ENCODE measurements around the gene JARID2. TPM values are rescaled to one million over a fixed set of nuclear protein-coding genes. Genes with fewer than 3 reads are reported as not detected.

The JARID2 gene
- total RNA-seq, 1 experiment from 2014 or later: 23.6 TPM

DNA sequence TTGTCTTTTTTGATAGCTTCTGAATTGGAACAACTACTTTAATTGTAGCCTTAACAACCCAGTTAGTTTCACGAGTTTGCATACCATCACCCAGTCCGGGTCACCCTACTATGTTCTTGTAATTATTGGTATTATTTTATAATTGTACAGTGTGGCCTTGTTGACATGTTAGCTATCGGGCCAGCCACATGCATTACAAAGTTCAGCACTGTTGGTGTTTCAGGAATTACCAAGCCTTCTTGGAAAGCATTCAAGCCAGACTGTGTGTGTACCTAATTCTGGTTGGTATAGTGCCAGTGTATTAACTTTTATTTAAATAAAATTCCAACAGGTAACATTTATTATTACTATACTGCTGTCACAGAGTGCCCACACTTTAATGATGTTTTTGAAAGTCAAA is 150.9 kb downstream of the JARID2 start:
- Histone ChIP-seq H3K4me3 (replicated peaks in 1 of 2; ENCODE audit: low read depth in 1 of 2, low read length in 2 of 2) (no peak overlapping the region), H3K27ac (ENCODE audit: low read depth, low read length) (no peak overlapping the region), H3K27me3 (ENCODE audit: insufficient read depth, low read length) (no peaks in the 10 kb centered on the region), H3K4me2 (ENCODE audit: low read length) (no peak overlapping the region), H3K4me1 (ENCODE audit: control insufficient read depth in 1 of 2, insufficient read depth in 2 of 2, low read length in 2 of 2) (peaks cover 12 to 15% of the 10 kb centered on the region in 2 experiments), H3K9me2 (ENCODE audit: insufficient read depth) (no peaks in the 10 kb centered on the region), H3K79me2 (ENCODE audit: insufficient read depth, low read length) (peaks cover 52% of the 10 kb centered on the region), H3K9ac (ENCODE audit: low read length) (no peak overlapping the region), H3K9me3 (ENCODE audit: control insufficient read depth in 1 of 2, insufficient read depth in 1 of 2, low read depth in 1 of 2, low read length in 2 of 2) (no peaks in the 10 kb centered on the region), H2AFZ (ENCODE audit: low read depth, low read length, poor library complexity, severe bottlenecking) (no peak overlapping the region), H4K20me1 (ENCODE audit: insufficient read depth) (no peaks in the 10 kb centered on the region), H3K36me3 (ENCODE audit: control insufficient read depth in 1 of 2, insufficient read depth in 2 of 2, low read length in 2 of 2) (no peaks in the 10 kb centered on the region)
- CTCF ChIA-PET: no interaction called here
- POLR2A ChIA-PET: no interaction called here
- intact Hi-C loops (cut with micrococcal nuclease): loop anchor here (10.0 kb wide), 1 partner anchor 1182 kb away; no protein-coding TSS in a partner anchor
- DNase-seq (ENCODE audit: low read depth, low spot score): no peak
- no peak for TF ChIP-seq REST (IDR thresholded peaks at IDR 0.05; ENCODE audit: low read depth)
- TF ChIP-seq SP1 (IDR thresholded peaks at IDR 0.05; ENCODE audit: low read depth): no peak
- TF ChIP-seq EZH2 (IDR thresholded peaks at IDR 0.05): no peak
- TF ChIP-seq POLR2AphosphoS5 (IDR thresholded peaks at IDR 0.05; ENCODE audit: low read depth, low read length): no peak
- TF ChIP-seq TCF7L2 (IDR thresholded peaks at IDR 0.05; ENCODE audit: borderline replicate concordance, extremely low read depth, insufficient read depth, insufficient read length): no peak
- TF ChIP-seq, protein P1, sequence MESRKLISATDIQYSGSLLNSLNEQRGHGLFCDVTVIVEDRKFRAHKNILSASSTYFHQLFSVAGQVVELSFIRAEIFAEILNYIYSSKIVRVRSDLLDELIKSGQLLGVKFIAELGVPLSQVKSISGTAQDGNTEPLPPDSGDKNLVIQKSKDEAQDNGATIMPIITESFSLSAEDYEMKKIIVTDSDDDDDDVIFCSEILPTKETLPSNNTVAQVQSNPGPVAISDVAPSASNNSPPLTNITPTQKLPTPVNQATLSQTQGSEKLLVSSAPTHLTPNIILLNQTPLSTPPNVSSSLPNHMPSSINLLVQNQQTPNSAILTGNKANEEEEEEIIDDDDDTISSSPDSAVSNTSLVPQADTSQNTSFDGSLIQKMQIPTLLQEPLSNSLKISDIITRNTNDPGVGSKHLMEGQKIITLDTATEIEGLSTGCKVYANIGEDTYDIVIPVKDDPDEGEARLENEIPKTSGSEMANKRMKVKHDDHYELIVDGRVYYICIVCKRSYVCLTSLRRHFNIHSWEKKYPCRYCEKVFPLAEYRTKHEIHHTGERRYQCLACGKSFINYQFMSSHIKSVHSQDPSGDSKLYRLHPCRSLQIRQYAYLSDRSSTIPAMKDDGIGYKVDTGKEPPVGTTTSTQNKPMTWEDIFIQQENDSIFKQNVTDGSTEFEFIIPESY (IDR thresholded peaks at IDR 0.05; ENCODE audit: extremely low read depth, insufficient replicate concordance, low read length): no peak
- no peak for TF ChIP-seq CTCF (IDR thresholded peaks at IDR 0.05 in 2 of 3, conservative IDR thresholded peaks at IDR 0.05 in 1 of 3; ENCODE audit: borderline replicate concordance in 1 of 3, insufficient read depth in 1 of 3, low read depth in 2 of 3, low read length in 2 of 3)
- TF ChIP-seq MAX (IDR thresholded peaks at IDR 0.05): no peak
- TF ChIP-seq ELF1 (IDR thresholded peaks at IDR 0.05; ENCODE audit: borderline replicate concordance, low read depth): no peak
- no peak for TF ChIP-seq EZH2phosphoT487 (IDR thresholded peaks at IDR 0.05; ENCODE audit: borderline replicate concordance)
- no peak for TF ChIP-seq RAD21 (IDR thresholded peaks at IDR 0.05; ENCODE audit: low read depth)
- no peak for TF ChIP-seq ZFX (IDR thresholded peaks at IDR 0.05)
- TF ChIP-seq ATF3 (IDR thresholded peaks at IDR 0.05): no peak
- TF ChIP-seq SRF (IDR thresholded peaks at IDR 0.05; ENCODE audit: low read depth): no peak
- TF ChIP-seq CEBPB (IDR thresholded peaks at IDR 0.05; ENCODE audit: low read depth): no peak
- no peak for TF ChIP-seq CBX3 (IDR thresholded peaks at IDR 0.05; ENCODE audit: low read depth)
- TF ChIP-seq EGR1 (IDR thresholded peaks at IDR 0.05; ENCODE audit: low read depth): no peak
- no peak for TF ChIP-seq YY1 (IDR thresholded peaks at IDR 0.05; ENCODE audit: extremely low read depth, insufficient replicate concordance, low read depth, low read length)
- RAD21 ChIA-PET (ENCODE audit: low non-redundant PET in 1 of 2, low total read pairs in 2 of 2, uncharacterized antibody in 2 of 2, unreplicated experiment in 2 of 2): no interaction called here
- no TSS peak for BruUV-seq (replicated peaks)
- no peak for ATAC-seq
